Thyroid gland (tissue), 4 donors: ENCODE results near the gene DEF6. TPM values are rescaled to one million over a fixed set of nuclear protein-coding genes. Genes with fewer than 3 reads are reported as not detected.
A peak's percentile ranks its signal among the peaks of the same experiment; 100 is the strongest.

ENCODE experiments used
- DNase-seq, 2 donors: peaks; one replicate each; pipeline ENCODE4 v3.0.0-alpha.2; 2019
- H3K27ac ChIP-seq, 3 donors: fragments of 200-600 bp; sonication (generic); 1 replicate in 2 of 3; 2 replicates in 1 of 3; pipeline ENCODE4 v1.5.1; 2016 to 2019; ENCODE audit warnings: mild to moderate bottlenecking in 1 of 3, moderate library complexity in 1 of 3
- H3K27me3 ChIP-seq: fragments of 200-600 bp; sonication (generic); one replicate; pipeline ENCODE4 v1.5.1; 2019
- H3K36me3 ChIP-seq, 2 donors: fragments of 200-600 bp; sonication (generic); one replicate each; pipeline ENCODE4 v1.5.1; 2016 to 2019
- H3K4me1 ChIP-seq, 2 donors: fragments of 200-600 bp; sonication (generic); one replicate each; pipeline ENCODE4 v1.5.1; 2017 to 2019
- H3K4me3 ChIP-seq, 3 donors: fragments of 200-600 bp; sonication (generic); replicated peaks in 1 of 3; 1 replicate in 2 of 3; 2 replicates in 1 of 3; pipeline ENCODE4 v1.5.1; 2016; ENCODE audit warnings: mild to moderate bottlenecking in 1 of 3
- H3K9me3 ChIP-seq: fragments of 200-600 bp; sonication (generic); one replicate; pipeline ENCODE4 v1.5.1; 2017
- CTCF ChIP-seq, 6 experiments: fragments of 200-600 bp in 3 of 6; fragments of 450-650 bp in 3 of 6; sonication (generic) in 3 of 6; IDR thresholded peaks; one replicate each; pipeline ENCODE4 v1.5.1; 2016 to 2019; ENCODE audit warnings: antibody characterized with exemption in 6 of 6, mild to moderate bottlenecking in 2 of 6, inconsistent platforms in 1 of 6, moderate library complexity in 1 of 6
- POLR2A ChIP-seq, 2 donors: fragments of 450-650 bp; IDR thresholded peaks; one replicate each; pipeline ENCODE4 v1.6.1; 2017; ENCODE audit warnings: antibody characterized with exemption in 2 of 2, mild to moderate bottlenecking in 2 of 2, moderate library complexity in 1 of 2
- WGBS, 2 donors: methylation state at CpG; one replicate each; pipeline ENCODE4 v1.1.5; 2017; 5-methylcytosine and 5-hydroxymethylcytosine counted together
- intact Hi-C: fragments of 100-400 bp; cut with DNase I; formaldehyde crosslinking; loops from one replicate; pipeline ENCODE4 v1.15.1; 2023
- total RNA-seq, 4 donors: library from RNA; depleted of rRNA; stranded (reverse); fragments of >200 nt; gene quantifications; one replicate each; pipeline ENCODE4 v1.2.3, GENCODE V29; 2016

Gene DEF6
- total RNA-seq, 4 donors from 2014 or later, result 5.2 to 9.3 (median 6.0) TPM

GRCh38 chr6:35260591-35261570 lies 36.7 kb upstream of the DEF6 start:
- TF ChIP-seq POLR2A (IDR thresholded peaks at IDR 0.05), result no peak
- TF ChIP-seq CTCF (IDR thresholded peaks at IDR 0.05), result no peak
- peak overlapping the region in 1 of 3 donors; percentile 84 for H3K4me3 ChIP-seq
- no peaks in the 10 kb centered on the region for H3K9me3 ChIP-seq
- peaks cover 29 to 50% of the 10 kb centered on the region in 2 donors for H3K4me1 ChIP-seq
- 84 to 89% methylated on average over 6 of the region's 6 CpGs for WGBS, 2 donors
- H3K36me3 ChIP-seq, result no peaks in the 10 kb centered on the region
- no peaks in the 10 kb centered on the region for H3K27me3 ChIP-seq
- peak overlapping the region; percentile 95 to 99 (median 98) for H3K27ac ChIP-seq
- intact Hi-C loops, result no loop called here
- no peak for DNase-seq

GRCh38 chr6:35262596-35262995 lies 35.0 kb upstream of the DEF6 start:
- DNase-seq, result no peak
- Histone ChIP-seq H3K27ac (peak overlapping the region in 1 of 3 donors; percentile 4), H3K9me3 (no peaks in the 10 kb centered on the region), H3K4me3 (no peak overlapping the region), H3K36me3 (no peaks in the 10 kb centered on the region), H3K4me1 (peaks cover 29 to 49% of the 10 kb centered on the region in 2 donors), H3K27me3 (no peaks in the 10 kb centered on the region)
- intact Hi-C loops, result no loop called here
- TF ChIP-seq POLR2A (IDR thresholded peaks at IDR 0.05), result no peak
- TF ChIP-seq CTCF (IDR thresholded peaks at IDR 0.05), result no peak
- 67 to 82% methylated on average over 1 to 2 of the region's 2 CpGs for WGBS, 2 donors

- Histone ChIP-seq H3K27me3 (no peaks in the 10 kb centered on the region), H3K27ac (peak overlapping the region in 2 of 3 donors; percentile 15 to 35), H3K36me3 (no peaks in the 10 kb centered on the region), H3K4me3 (no peak overlapping the region), H3K4me1 (peaks cover 21 to 38% of the 10 kb centered on the region in 2 donors), H3K9me3 (no peaks in the 10 kb centered on the region)
- intact Hi-C loops, result no loop called here
- no peak for DNase-seq
- no peak for TF ChIP-seq POLR2A (IDR thresholded peaks at IDR 0.05)
- no peak for TF ChIP-seq CTCF (IDR thresholded peaks at IDR 0.05)
Measured at GRCh38 chr6:35264550-35265274, 32.9 kb upstream of the DEF6 start.

- 94 to 96% methylated on average over 2 of the region's 2 CpGs for WGBS, 2 donors
- Histone ChIP-seq H3K9me3 (no peaks in the 10 kb centered on the region), H3K27ac (no peak overlapping the region), H3K4me3 (no peak overlapping the region), H3K27me3 (no peaks in the 10 kb centered on the region), H3K36me3 (no peaks in the 10 kb centered on the region), H3K4me1 (peaks cover 16 to 34% of the 10 kb centered on the region in 2 donors)
- DNase-seq, result no peak
- TF ChIP-seq CTCF (IDR thresholded peaks at IDR 0.05) (no peak), POLR2A (IDR thresholded peaks at IDR 0.05) (no peak)
- intact Hi-C loops, result no loop called here
Measured at GRCh38 chr6:35265523-35265922, 32.1 kb upstream of the DEF6 start.
